ENCODE results near the gene ZNF512.

ZNF512 gene

DNA sequence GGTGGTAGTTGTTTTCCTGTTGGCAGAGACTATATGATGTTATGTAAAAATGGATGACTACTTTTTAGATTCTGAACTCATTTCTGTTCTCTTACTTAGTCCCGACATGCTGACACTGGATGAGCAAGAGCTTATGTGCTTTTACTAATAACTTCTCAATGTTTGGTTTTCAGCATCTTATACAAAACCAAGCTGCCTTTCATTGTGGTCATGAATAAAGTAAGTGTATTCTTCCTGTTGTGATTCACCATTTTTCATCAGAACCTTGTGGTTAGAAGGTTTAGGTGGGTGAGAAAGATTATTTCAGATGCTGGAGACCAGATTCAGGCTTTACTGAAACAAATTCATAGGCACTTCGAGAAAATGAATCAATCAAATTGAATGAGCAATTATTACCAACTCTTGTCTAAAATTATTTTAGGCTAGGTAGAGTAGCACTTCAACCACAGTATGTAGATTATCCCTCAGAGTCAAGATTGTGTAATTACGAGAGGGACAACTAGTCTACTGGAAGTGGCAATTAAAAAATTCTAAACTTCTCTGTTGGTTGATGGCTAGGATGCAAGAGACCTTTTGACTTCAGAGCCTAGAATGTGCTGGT lies 55.3 kb downstream of the ZNF512 start:
- no peak for DNase-seq

DNA sequence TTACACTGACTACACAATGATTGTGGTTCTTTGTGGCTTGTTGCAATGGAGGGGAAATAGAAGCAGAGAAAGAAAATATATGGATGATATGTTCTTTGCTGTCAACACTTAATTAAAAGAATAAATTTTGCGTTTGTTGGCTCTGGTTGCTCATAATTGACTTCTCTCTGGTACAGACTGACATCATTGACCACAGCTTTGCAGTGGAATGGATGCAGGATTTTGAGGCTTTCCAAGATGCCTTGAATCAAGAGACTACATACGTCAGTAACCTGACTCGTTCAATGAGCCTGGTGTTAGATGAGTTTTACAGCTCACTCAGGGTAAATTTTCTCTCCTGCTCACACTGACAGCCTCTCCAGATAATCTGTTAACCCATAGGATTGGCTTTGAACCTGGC lies 55.9 kb downstream of the ZNF512 start:
- DNase-seq = no peak

DNA sequence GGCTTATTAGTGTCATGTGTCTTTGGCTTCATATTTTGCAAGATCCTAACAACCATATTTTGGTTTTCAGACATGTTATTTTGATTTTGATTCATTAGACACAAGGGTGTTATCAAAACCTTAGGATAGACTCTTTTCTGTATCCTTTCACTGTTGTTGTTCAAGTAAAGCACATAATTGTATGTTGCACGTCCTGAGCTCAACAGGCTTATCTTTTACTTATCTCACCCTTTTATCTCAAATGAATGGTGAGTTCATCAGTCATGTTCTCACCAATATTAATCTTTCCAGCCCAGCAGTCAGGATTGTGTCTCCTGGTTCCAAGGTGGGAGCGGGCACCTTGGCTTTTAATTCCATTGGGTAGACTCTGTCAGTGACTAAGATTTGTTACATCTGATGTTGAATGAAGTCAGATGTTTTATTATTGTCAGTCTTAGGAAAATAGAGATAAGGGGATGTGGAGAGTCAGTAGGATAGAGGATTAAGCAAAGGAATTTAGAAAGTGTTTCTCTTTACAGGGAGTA lies 57.9 kb downstream of the ZNF512 start:
- no peak for DNase-seq

DNA sequence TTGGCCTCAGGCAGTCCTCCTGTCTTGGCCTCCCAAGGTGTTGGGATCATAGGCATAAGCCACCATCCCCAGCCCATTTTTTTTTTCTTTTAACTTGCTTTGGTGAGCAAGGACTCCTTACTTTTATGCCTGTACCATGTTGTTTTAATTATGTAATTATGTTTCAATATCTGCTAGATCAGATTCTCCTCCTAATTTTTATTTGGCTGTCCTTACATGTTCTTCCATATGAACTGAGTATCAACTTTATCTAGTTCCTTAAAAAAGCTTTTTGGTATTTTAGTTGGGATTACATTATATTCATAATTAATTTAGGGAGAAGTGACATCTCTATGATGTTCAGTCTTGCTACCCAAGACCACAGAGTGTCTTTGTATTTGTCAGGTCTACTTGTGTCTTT lies 62.4 kb downstream of the ZNF512 start:
- DNase-seq = no peak

DNA sequence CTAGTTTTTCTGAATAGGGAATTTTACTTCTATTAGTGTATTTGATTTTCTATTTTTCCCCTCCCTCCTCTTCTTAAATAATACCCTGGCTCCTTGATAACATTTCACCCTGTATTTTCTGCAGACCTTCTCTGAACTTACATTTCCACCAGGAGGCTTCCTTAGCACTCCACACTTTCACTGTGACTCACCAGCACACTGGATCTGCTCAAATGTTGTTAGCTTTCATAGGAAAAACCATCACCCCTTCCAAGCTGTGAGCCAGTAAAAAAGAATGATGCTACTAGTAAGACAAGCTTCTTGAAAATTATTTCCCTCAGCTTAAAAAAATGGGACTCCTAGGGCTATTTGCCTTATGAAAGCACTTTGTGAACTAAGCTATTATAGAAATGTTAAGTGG lies 64.4 kb downstream of the ZNF512 start:
- DNase-seq = no peak

DNA sequence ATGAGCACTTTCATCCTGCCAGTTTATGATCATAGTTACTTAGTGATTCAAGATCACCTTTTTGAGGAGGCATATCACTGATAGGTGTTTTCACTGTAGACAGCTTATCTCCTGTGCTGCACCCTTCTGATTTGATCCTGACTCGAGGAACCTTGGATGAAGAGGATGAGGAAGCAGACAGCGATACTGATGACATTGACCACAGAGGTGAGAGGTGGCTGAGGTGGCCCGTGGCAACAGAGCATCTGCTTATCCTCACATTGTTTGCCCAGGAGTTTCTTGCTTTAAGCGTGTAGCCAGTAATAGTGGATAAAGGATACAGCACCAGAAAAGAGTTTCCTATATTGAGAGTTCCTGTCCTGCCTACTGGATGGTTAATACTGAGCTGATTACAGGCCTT lies 64.9 kb downstream of the ZNF512 start:
- DNase-seq = no peak

DNA sequence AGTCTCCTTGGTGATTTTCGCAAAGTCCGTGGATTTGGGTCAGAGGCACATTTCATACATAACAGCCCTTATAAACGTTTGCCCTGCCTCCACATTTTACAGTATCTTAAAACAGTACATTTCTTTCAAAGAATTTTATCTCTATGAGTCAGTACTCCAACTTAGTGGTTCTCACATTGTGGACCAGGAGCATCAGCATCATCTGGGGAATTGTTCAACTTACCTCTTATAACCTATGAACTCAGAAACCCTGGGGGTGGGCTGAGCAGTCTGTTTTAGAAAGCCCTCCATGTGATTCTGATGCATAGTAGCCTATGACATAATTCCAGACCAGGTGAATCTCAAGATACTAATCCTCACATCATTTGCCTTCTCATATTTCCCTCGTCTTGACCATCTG lies 68.2 kb downstream of the ZNF512 start:
- DNase-seq = no peak

DNA sequence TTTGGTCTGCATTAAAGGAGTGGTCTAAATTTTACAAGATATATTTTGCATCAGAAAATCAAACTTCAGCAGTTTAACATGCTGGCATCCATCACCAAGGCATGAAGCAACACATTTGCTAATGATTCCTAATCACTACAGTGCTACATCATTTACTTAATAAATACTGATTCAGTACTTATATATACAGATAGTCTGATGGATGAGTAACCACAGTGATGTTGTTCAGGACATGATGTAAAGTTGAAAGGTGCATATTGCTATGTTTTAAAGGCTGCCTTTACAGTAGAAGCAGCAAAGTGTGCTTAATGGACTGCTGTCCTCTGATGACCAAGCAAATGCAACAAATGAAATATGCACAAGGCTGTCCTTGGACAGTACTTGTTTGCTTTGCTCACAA lies 69.5 kb downstream of the ZNF512 start:
- DNase-seq = no peak

DNA sequence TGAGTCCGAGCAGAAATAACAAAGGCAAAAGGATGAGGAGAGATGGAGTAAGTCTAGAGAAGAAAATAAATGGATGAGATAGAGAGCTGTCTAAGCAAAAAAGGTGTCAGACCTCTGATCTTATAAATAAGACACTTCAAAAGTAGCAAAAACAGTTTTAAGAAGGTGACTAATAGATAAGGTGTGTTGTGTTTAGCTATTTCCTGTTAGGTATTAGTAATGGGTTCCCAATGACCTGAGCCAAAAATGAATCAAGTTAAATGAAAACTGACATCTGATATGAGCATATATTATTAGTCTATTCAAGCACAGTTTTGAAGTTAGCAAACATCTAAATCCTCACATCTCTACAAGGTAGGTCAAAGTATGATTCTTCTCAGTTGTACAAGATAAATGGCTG lies 69.9 kb downstream of the ZNF512 start:
- no peak for DNase-seq

DNA sequence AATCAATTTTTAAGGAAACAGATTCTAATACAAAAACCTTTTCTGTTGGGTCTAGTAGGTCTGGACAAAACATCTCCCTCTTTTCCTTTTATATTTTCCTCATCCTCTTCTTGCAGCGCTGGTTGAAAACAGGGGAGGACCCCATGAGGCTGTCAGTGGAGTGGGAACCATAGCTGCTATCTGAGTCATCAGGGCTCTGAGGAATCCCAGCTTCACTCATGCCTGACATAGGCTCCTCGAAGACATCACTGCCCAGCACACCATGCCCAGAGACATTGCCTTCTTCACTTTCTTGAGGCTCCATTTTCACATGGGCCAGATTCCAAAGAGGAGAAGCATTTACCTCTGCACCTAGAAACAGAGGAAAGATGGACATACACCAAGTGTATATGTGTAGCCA lies 70.6 kb downstream of the ZNF512 start:
- no peak for DNase-seq

DNA sequence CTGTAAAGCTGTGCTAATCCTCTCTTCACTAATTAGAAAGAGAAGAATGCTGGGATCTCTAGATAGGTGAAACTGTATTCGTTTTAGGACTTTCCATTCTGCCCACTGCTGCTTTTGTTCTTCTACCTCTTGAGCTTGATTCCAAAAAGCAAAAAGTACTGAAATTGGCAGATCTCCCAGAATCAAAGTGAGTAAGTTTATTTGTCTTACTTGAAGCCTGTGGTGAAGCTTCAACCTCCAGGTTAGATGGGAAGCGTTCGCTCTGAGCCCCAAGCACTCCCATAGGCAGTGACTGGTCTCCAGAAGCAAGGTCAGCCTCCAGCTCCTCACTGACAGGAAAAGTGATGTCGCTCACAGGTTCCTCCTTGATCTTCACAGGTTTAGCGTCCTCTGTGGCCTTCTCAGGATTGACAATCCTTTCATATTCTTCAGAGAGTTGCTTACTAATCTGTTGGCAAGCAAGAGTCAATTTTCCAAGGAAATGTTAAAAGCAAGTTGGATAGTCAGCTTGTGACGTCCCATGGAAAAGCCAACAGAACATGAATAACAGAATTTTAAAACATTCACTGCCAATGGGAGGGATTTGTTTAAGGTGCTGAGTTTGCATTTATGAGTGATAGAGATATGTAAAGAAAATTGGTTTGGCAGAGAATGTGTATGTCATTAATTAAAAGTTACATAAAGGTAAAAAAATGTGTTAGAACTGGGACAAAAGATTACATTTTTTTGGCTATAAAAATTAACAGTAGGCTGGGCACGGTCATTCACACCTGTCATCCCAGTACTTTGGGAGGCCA lies 72.5 kb downstream of the ZNF512 start:
- DNase-seq = no peak

DNA sequence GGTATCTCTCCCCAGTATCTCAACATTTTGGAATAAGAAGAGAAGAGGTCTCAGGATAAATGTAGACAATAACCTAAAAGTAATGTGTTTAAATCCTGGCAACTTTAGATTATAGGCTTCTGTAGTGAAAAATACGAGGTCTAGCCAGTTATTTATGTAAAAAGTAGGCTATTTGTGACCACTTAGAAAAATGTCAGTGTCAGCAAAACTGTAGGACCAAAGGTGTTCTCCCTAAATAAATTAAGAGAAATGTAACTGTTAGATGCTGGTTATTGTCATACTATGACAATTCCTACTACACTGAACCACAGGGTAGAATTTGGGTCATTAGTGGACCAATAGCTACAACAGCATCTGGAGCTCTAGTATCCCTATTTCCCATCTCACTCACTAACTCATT lies 78.5 kb downstream of the ZNF512 start:
- DNase-seq = no peak

DNA sequence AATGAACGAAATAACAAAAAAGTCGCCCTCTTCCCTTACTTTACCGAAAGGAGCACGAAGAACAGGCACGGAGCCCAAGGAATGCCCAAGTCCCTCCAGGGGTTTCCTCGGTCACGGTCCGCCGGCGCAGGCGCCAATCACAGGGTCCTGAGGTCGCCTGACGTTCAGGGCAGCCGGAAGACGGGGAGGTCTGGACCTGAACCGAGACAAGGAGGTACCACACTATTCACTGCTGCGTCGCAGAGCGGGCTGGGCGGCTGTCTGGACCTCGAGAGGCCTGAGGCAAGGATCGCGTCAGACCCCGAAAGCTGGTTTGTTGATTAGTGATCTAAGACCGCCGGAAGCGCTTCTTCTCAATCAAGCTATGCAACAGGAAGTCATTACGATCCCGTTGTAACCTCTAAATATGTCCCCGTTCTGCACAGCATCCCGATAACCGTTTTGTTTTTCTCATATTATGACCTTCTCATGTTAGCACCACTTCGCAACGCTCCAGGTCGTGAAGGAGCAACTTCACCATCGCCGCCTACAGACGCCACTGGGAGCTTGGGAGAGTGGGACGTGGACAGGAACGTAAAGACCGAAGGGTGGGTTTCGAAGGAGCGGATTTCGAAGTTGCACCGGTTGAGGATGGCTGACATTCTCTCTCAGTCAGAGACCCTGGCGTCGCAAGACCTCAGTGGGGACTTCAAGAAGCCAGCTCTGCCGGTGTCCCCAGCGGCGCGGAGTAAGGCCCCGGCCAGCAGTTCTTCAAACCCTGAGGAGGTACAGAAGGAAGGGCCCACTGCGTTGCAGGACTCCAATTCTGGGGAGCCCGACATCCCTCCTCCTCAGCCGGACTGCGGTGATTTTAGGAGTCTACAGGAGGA lies 80.7 kb downstream of the ZNF512 start, which contains the start of the genes SLC4A1AP and SUPT7L:
SLC4A1AP (plus strand) TSS at position 605 of the 869 bp plus-strand sequence; CDS start at position 631, 26 bp downstream.
SUPT7L (minus strand) TSS at position 330 of the 869 bp plus-strand sequence. CDS start 1,422 bp downstream, outside the sequence.
- peak; percentile 86 to 90 for DNase-seq

DNA sequence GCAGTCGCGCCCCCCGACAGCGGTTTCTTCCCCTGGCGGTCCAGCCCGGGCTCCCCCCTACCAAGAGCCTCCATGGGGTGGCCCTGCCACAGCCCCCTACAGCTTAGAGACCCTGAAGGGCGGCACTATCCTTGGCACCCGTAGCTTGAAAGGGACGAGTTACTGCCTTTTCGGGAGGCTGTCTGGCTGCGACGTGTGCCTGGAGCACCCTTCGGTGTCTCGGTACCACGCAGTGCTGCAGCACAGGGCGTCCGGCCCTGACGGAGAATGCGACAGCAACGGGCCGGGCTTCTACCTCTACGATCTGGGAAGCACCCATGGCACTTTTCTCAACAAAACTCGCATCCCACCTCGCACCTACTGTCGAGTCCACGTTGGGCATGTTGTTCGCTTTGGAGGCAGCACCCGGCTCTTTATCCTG lies 81.3 kb downstream of the ZNF512 start:
- DNase-seq = no peak

DNA sequence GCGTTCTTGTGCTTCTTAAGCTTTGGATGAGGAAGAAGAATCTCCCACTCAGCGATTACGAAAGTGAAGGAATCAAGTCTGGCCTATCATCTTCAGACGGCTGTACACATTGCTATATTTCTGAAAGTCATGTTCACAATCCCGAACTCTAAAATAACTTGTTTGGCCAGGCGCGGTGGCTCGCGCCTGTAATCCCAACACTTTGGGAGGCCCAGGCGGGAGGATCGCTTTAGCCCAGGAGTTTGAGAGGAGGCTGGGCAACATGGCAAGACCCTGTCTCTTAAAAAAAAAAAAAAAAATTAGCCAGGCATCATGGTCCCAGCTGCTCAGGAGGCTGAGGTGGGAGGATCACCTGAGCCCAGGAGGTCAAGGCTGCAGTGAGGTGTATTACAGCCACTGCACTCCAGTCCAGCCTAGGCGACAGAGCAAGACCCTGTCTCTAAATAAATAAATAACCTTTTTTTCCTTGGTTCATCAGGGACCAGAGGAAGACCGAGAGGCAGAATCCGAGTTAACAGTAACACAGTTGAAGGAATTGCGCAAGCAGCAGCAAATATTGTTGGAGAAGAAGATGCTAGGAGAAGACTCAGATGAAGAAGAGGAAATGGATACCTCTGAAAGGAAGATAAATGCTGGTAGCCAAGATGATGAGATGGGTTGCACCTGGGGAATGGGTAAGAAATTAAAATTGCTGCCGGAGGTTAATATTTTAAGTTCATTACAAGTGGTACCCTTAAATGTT lies 82.0 kb downstream of the ZNF512 start:
- no peak for DNase-seq

DNA sequence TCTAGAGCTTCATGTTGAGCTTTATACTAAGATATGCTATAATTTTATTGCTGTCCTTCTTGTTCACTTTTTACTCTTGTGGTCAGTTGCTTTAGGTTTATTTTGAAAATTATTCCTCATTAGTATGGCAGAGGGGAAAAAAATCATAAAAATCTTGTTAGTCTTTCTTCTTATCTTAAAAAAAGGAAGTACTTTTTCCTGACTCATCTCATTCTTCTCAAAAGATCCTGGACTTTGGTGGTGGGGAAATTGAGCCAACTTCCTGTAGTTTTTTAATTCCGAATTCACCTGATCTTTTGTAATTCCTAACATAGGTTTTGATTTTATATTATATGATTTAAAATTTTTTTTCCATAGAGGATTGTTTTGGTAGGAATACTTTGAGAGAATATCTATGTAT lies 84.6 kb downstream of the ZNF512 start:
- no peak for DNase-seq

DNA sequence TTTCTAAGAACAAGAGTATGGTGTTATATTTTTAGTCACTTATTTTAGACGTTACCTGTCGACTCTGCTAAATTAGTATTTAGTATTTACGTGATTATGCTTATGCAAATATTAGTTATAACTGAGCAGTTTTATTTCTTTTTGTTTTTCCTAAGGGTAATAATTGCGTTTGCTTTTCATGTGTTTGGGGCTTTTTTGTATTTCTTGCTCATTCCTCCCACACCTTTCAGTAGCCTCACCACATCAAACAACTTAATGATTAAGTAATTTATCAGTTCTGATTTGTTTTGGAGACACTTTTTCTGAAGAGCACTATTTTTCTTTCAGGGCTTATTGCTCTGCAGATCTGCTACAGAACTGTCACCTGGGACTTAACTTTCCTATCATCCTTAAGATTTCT lies 88.4 kb downstream of the ZNF512 start:
- DNase-seq = no peak

Measured in activated T-cell treated with anti-CD3 and anti-CD28 coated beads, Interleukin-2, amount 50 U/mL, for 48 hours (primary cell).